ENCODE measurements around the gene OLAH.

Gene OLAH

GRCh38 chr10:15097011-15097812 is 53.5 kb downstream of the OLAH start, which contains the start of gene RPP38:
Gene RPP38, plus strand, starts transcription at chr10:15097355. Its CDS starts 5,960 bp downstream, at chr10:15103315.
- peak within 1 kb of the TSS; percentile 99 for H3K27ac Mint-ChIP-seq
- H3K4me1 Mint-ChIP-seq: peaks cover 41% of the 10 kb centered on the region
- H3K4me3 Mint-ChIP-seq: peak within 1 kb of the TSS; percentile 98
- no peaks in the 10 kb centered on the region for H3K9me3 Mint-ChIP-seq
- H3K27me3 Mint-ChIP-seq: no peaks in the 10 kb centered on the region
- H3K36me3 Mint-ChIP-seq: peaks cover 11% of the 10 kb centered on the region

GRCh38 chr10:15099886-15100285 is 56.1 kb downstream of the OLAH start:
- peak overlapping the region; percentile 58 for H3K4me3 Mint-ChIP-seq
- H3K27me3 Mint-ChIP-seq: no peaks in the 10 kb centered on the region
- H3K4me1 Mint-ChIP-seq: peaks cover 42% of the 10 kb centered on the region
- peaks cover 14% of the 10 kb centered on the region for H3K36me3 Mint-ChIP-seq
- no peak overlapping the region for H3K27ac Mint-ChIP-seq
- no peaks in the 10 kb centered on the region for H3K9me3 Mint-ChIP-seq

GRCh38 chr10:15103513-15103912 is 59.8 kb downstream of the OLAH start:
- Mint-ChIP-seq H3K9me3 (no peaks in the 10 kb centered on the region), H3K4me1 (peaks cover 34% of the 10 kb centered on the region), H3K4me3 (no peak overlapping the region), H3K27ac (no peak overlapping the region), H3K27me3 (no peaks in the 10 kb centered on the region), H3K36me3 (peaks cover 14% of the 10 kb centered on the region)

- Mint-ChIP-seq H3K4me3 (no peak overlapping the region), H3K9me3 (no peaks in the 10 kb centered on the region), H3K36me3 (peaks cover 13% of the 10 kb centered on the region), H3K4me1 (peaks cover 14% of the 10 kb centered on the region), H3K27ac (peak overlapping the region; percentile 51), H3K27me3 (no peaks in the 10 kb centered on the region)
Measured at GRCh38 chr10:15106352-15107013, 62.7 kb downstream of the OLAH start.

GRCh38 chr10:15112657-15113056 is 68.9 kb downstream of the OLAH start:
- peaks cover 17% of the 10 kb centered on the region for H3K36me3 Mint-ChIP-seq
- no peak overlapping the region for H3K4me3 Mint-ChIP-seq
- H3K27me3 Mint-ChIP-seq: no peaks in the 10 kb centered on the region
- H3K4me1 Mint-ChIP-seq: peaks cover 4% of the 10 kb centered on the region
- H3K27ac Mint-ChIP-seq: no peak overlapping the region
- H3K9me3 Mint-ChIP-seq: no peaks in the 10 kb centered on the region

GRCh38 chr10:15113766-15114165 is 70.0 kb downstream of the OLAH start:
- no peak overlapping the region for H3K4me3 Mint-ChIP-seq
- peaks cover 14% of the 10 kb centered on the region for H3K36me3 Mint-ChIP-seq
- peaks cover 4% of the 10 kb centered on the region for H3K4me1 Mint-ChIP-seq
- no peaks in the 10 kb centered on the region for H3K9me3 Mint-ChIP-seq
- peak overlapping the region; percentile 55 for H3K27ac Mint-ChIP-seq
- no peaks in the 10 kb centered on the region for H3K27me3 Mint-ChIP-seq

- Mint-ChIP-seq H3K36me3 (peaks cover 20% of the 10 kb centered on the region), H3K27ac (no peak overlapping the region), H3K9me3 (no peaks in the 10 kb centered on the region), H3K4me1 (peaks cover 4% of the 10 kb centered on the region), H3K27me3 (no peaks in the 10 kb centered on the region), H3K4me3 (no peak overlapping the region)
Measured at GRCh38 chr10:15116225-15116624, 72.5 kb downstream of the OLAH start.

GRCh38 chr10:15118615-15119014 is 74.9 kb downstream of the OLAH start:
- no peaks in the 10 kb centered on the region for H3K9me3 Mint-ChIP-seq
- no peak overlapping the region for H3K4me3 Mint-ChIP-seq
- no peak overlapping the region for H3K27ac Mint-ChIP-seq
- H3K36me3 Mint-ChIP-seq: peaks cover 17% of the 10 kb centered on the region
- H3K4me1 Mint-ChIP-seq: peaks cover 9% of the 10 kb centered on the region
- no peaks in the 10 kb centered on the region for H3K27me3 Mint-ChIP-seq

GRCh38 chr10:15120523-15120922 is 76.8 kb downstream of the OLAH start:
- peaks cover 15% of the 10 kb centered on the region for H3K4me1 Mint-ChIP-seq
- H3K4me3 Mint-ChIP-seq: no peak overlapping the region
- peaks cover 24% of the 10 kb centered on the region for H3K36me3 Mint-ChIP-seq
- H3K27ac Mint-ChIP-seq: no peak overlapping the region
- H3K27me3 Mint-ChIP-seq: no peaks in the 10 kb centered on the region
- no peaks in the 10 kb centered on the region for H3K9me3 Mint-ChIP-seq

- no peaks in the 10 kb centered on the region for H3K27me3 Mint-ChIP-seq
Measured at GRCh38 chr10:15121707-15122106, 78.0 kb downstream of the OLAH start.

GRCh38 chr10:15122477-15123030 is 78.8 kb downstream of the OLAH start:
- Mint-ChIP-seq H3K27me3 (no peaks in the 10 kb centered on the region), H3K9me3 (no peaks in the 10 kb centered on the region), H3K4me3 (no peak overlapping the region), H3K36me3 (peaks cover 25% of the 10 kb centered on the region), H3K4me1 (peaks cover 15% of the 10 kb centered on the region), H3K27ac (peak overlapping the region; percentile 77)

More at GRCh38 chr10:15121707-15122106, 78.0 kb downstream of the OLAH start:
- H3K4me1 Mint-ChIP-seq: peaks cover 15% of the 10 kb centered on the region
- H3K9me3 Mint-ChIP-seq: no peaks in the 10 kb centered on the region
- peak overlapping the region; percentile 41 for H3K27ac Mint-ChIP-seq
- H3K36me3 Mint-ChIP-seq: peaks cover 25% of the 10 kb centered on the region
- no peak overlapping the region for H3K4me3 Mint-ChIP-seq
